Loucy (cell line): ENCODE results near the gene RPL10.

Source experiments
- H2AFZ ChIP-seq: fragments of 200-600 bp; sonication (generic); 2 replicates; pipeline ENCODE4 v1.6.0; 2016; ENCODE audit warnings: antibody characterized with exemption, mild to moderate bottlenecking, low read length, moderate library complexity
- H3F3A ChIP-seq: fragments of 200-600 bp; 2 replicates; pipeline ENCODE4 v1.6.0; 2016; ENCODE audit warnings: antibody characterized with exemption, low read depth, mild to moderate bottlenecking
- H3K27me3 ChIP-seq: fragments of 200-600 bp; sonication (generic); 2 replicates; pipeline ENCODE4 v1.6.1; 2014; ENCODE audit warnings: low read length, mild to moderate bottlenecking; ENCODE audit not compliant: insufficient read depth, poor library complexity, severe bottlenecking
- H3K36me3 ChIP-seq: fragments of 200-600 bp; sonication (generic); 2 replicates; pipeline ENCODE4 v1.6.1; 2016; ENCODE audit warnings: low read length; ENCODE audit not compliant: insufficient read depth
- H3K4me1 ChIP-seq: fragments of 200-600 bp; sonication (generic); 2 replicates; pipeline ENCODE4 v1.5.1; 2014; ENCODE audit warnings: low read length, mild to moderate bottlenecking; ENCODE audit not compliant: insufficient read depth, poor library complexity, severe bottlenecking
- H3K4me2 ChIP-seq: fragments of 200-600 bp; sonication (generic); 2 replicates; pipeline ENCODE4 v1.6.0; 2014; ENCODE audit warnings: antibody characterized with exemption, low read length, low read depth, mild to moderate bottlenecking; ENCODE audit not compliant: poor library complexity, severe bottlenecking
- H3K4me3 ChIP-seq: fragments of 200-600 bp; sonication (generic); 2 replicates; pipeline ENCODE4 v1.5.1; 2014; ENCODE audit warnings: low read length, mild to moderate bottlenecking, mixed read lengths; ENCODE audit not compliant: poor library complexity, severe bottlenecking
- H3K79me2 ChIP-seq: fragments of 200-600 bp; sonication (generic); 2 replicates; pipeline ENCODE4 v1.6.1; 2014; ENCODE audit warnings: low read length; ENCODE audit not compliant: insufficient read depth
- H3K9ac ChIP-seq: fragments of 200-600 bp; sonication (generic); 2 replicates; pipeline ENCODE4 v1.6.0; 2014; ENCODE audit warnings: mild to moderate bottlenecking, low read depth, low read length, moderate library complexity; ENCODE audit not compliant: poor library complexity, severe bottlenecking
- H3K9me2 ChIP-seq: fragments of 200-600 bp; sonication (generic); replicated peaks from 2 replicates; pipeline ENCODE4 v1.6.1; 2016; ENCODE audit warnings: low read depth, low read length, mixed read lengths
- H3K9me3 ChIP-seq: fragments of 200-600 bp; sonication (generic); 2 replicates; pipeline ENCODE4 v1.6.1; 2014; ENCODE audit warnings: mild to moderate bottlenecking, antibody characterized with exemption, low read length, low read depth; ENCODE audit not compliant: insufficient read depth
- H4K20me1 ChIP-seq: fragments of 200-600 bp; sonication (generic); 2 replicates; pipeline ENCODE4 v1.6.0; 2014; ENCODE audit warnings: antibody characterized with exemption, low read length, mild to moderate bottlenecking; ENCODE audit not compliant: insufficient read depth, poor library complexity, severe bottlenecking
- CTCF ChIP-seq: fragments of 200-600 bp; sonication (generic); conservative IDR thresholded peaks from 2 replicates; pipeline ENCODE4 v1.5.1; 2014; ENCODE audit warnings: mild to moderate bottlenecking, antibody characterized with exemption, low read length
- EZH2phosphoT487 ChIP-seq: fragments of 200-600 bp; IDR thresholded peaks from 2 replicates; pipeline ENCODE4 v1.6.1; 2018; ENCODE audit warnings: antibody characterized with exemption, mild to moderate bottlenecking, moderate library complexity, borderline replicate concordance

Gene RPL10

GRCh38 chrX:154419189-154419588 is 21.0 kb downstream of the RPL10 start:
- no peak for TF ChIP-seq CTCF
- no peak for TF ChIP-seq EZH2phosphoT487
- H3K9me3 ChIP-seq, result no peaks in the 10 kb centered on the region
- H3K9ac ChIP-seq, result no peak overlapping the region

GRCh38 chrX:154419688-154420401 is 21.7 kb downstream of the RPL10 start:
- Histone ChIP-seq H4K20me1 (no peaks in the 10 kb centered on the region), H3K4me1 (no peaks in the 10 kb centered on the region), H3K27me3 (no peaks in the 10 kb centered on the region), H3K4me3 (no peak overlapping the region), H3K9me2 (no peaks in the 10 kb centered on the region), H3K9me3 (no peaks in the 10 kb centered on the region), H2AFZ (no peak overlapping the region), H3K9ac (no peak overlapping the region), H3K79me2 (no peaks in the 10 kb centered on the region), H3K36me3 (no peaks in the 10 kb centered on the region), H3K4me2 (no peak overlapping the region), H3F3A (no peaks in the 10 kb centered on the region)
- no peak for TF ChIP-seq EZH2phosphoT487
- no peak for TF ChIP-seq CTCF

More at GRCh38 chrX:154419189-154419588, 21.0 kb downstream of the RPL10 start:
- no peaks in the 10 kb centered on the region for H3K9me2 ChIP-seq
- no peaks in the 10 kb centered on the region for H3K36me3 ChIP-seq
- H3F3A ChIP-seq, result no peaks in the 10 kb centered on the region
- no peaks in the 10 kb centered on the region for H3K79me2 ChIP-seq
- no peaks in the 10 kb centered on the region for H4K20me1 ChIP-seq
- no peaks in the 10 kb centered on the region for H3K4me1 ChIP-seq
- H3K4me3 ChIP-seq, result no peak overlapping the region
- H2AFZ ChIP-seq, result no peak overlapping the region
- H3K4me2 ChIP-seq, result no peak overlapping the region
- H3K27me3 ChIP-seq, result no peaks in the 10 kb centered on the region

- no peaks in the 10 kb centered on the region for H3K9me2 ChIP-seq
- H3K4me2 ChIP-seq, result no peak overlapping the region
- no peaks in the 10 kb centered on the region for H3K4me1 ChIP-seq
- H3K36me3 ChIP-seq, result no peaks in the 10 kb centered on the region
- no peaks in the 10 kb centered on the region for H3K9me3 ChIP-seq
- H3K79me2 ChIP-seq, result no peaks in the 10 kb centered on the region
- H4K20me1 ChIP-seq, result no peaks in the 10 kb centered on the region
- H3K4me3 ChIP-seq, result no peak overlapping the region
- H3F3A ChIP-seq, result no peaks in the 10 kb centered on the region
- no peaks in the 10 kb centered on the region for H3K27me3 ChIP-seq
- no peak overlapping the region for H3K9ac ChIP-seq
- TF ChIP-seq CTCF (no peak), EZH2phosphoT487 (no peak)
- H2AFZ ChIP-seq, result no peak overlapping the region
These were observed 22.2 kb downstream of the RPL10 start for GRCh38 chrX:154420402-154420756.
